Karpas-422 (cell line): Measurements from ENCODE around the gene ASB6. TPM values are rescaled to one million over a fixed set of nuclear protein-coding genes. Genes with fewer than 3 reads are reported as not detected.

Experiments
- DNase-seq: peaks from one replicate; pipeline ENCODE4 v3.0.0-alpha.2; 2015
- H2AFZ ChIP-seq: fragments of 200-600 bp; sonication (generic); 2 replicates; pipeline ENCODE4 v1.6.1; 2014; ENCODE audit warnings: antibody characterized with exemption, low read length, mixed read lengths
- H3K27ac ChIP-seq: fragments of 200-600 bp; sonication (generic); 2 replicates; pipeline ENCODE4 v1.5.1; 2014; ENCODE audit warnings: mild to moderate bottlenecking, low read length, moderate library complexity
- H3K27me3 ChIP-seq: fragments of 200-600 bp; sonication (generic); 2 replicates; pipeline ENCODE4 v1.6.1; 2014; ENCODE audit warnings: low read length, mixed read lengths
- H3K36me3 ChIP-seq: fragments of 200-600 bp; sonication (generic); 2 replicates; pipeline ENCODE4 v1.6.1; 2014; ENCODE audit warnings: low read length, mixed read lengths; ENCODE audit not compliant: insufficient read depth
- H3K4me1 ChIP-seq: fragments of 200-600 bp; sonication (generic); 2 replicates; pipeline ENCODE4 v1.6.1; 2014; ENCODE audit warnings: mild to moderate bottlenecking, low read length, mixed read lengths
- H3K4me2 ChIP-seq: fragments of 200-600 bp; sonication (generic); 2 replicates; pipeline ENCODE4 v1.6.1; 2014; ENCODE audit warnings: low read length, low read depth, mild to moderate bottlenecking; ENCODE audit not compliant: poor library complexity, severe bottlenecking
- H3K4me3 ChIP-seq: fragments of 200-600 bp; sonication (generic); 2 replicates; pipeline ENCODE4 v1.5.1; 2014; ENCODE audit warnings: mild to moderate bottlenecking, antibody characterized with exemption, low read length, mixed read lengths
- H3K79me2 ChIP-seq: fragments of 200-600 bp; sonication (generic); 2 replicates; pipeline ENCODE4 v1.6.1; 2014; ENCODE audit warnings: mild to moderate bottlenecking, low read length, mixed read lengths
- H3K9ac ChIP-seq: fragments of 200-600 bp; sonication (generic); 2 replicates; pipeline ENCODE4 v1.6.0; 2014; ENCODE audit warnings: low read length
- H3K9me2 ChIP-seq: fragments of 200-600 bp; sonication (generic), shearing (Covaris generic); replicated peaks from 2 replicates; pipeline ENCODE4 v1.6.0; 2014; ENCODE audit warnings: mild to moderate bottlenecking, low read length, moderate library complexity; ENCODE audit not compliant: insufficient read depth
- H3K9me3 ChIP-seq: fragments of 300-700, 200-600 bp; sonication (generic); 2 replicates; pipeline ENCODE4 v1.6.1; 2014; ENCODE audit warnings: low read length, mixed read lengths
- H4K20me1 ChIP-seq: fragments of 200-600 bp; sonication (generic); 2 replicates; pipeline ENCODE4 v1.6.1; 2014; ENCODE audit warnings: mild to moderate bottlenecking, antibody characterized with exemption, low read length, low read depth; ENCODE audit not compliant: insufficient read depth
- total RNA-seq: library from RNA; depleted of rRNA; stranded (reverse); fragments of >200 nt; shearing (Covaris generic); gene quantifications from 2 replicates; pipeline ENCODE4 v1.2.3, GENCODE V29; 2014; ENCODE audit warnings: low replicate concordance

ASB6 gene
- total RNA-seq, 1 experiment from 2014 or later, result 10.6 TPM

DNA sequence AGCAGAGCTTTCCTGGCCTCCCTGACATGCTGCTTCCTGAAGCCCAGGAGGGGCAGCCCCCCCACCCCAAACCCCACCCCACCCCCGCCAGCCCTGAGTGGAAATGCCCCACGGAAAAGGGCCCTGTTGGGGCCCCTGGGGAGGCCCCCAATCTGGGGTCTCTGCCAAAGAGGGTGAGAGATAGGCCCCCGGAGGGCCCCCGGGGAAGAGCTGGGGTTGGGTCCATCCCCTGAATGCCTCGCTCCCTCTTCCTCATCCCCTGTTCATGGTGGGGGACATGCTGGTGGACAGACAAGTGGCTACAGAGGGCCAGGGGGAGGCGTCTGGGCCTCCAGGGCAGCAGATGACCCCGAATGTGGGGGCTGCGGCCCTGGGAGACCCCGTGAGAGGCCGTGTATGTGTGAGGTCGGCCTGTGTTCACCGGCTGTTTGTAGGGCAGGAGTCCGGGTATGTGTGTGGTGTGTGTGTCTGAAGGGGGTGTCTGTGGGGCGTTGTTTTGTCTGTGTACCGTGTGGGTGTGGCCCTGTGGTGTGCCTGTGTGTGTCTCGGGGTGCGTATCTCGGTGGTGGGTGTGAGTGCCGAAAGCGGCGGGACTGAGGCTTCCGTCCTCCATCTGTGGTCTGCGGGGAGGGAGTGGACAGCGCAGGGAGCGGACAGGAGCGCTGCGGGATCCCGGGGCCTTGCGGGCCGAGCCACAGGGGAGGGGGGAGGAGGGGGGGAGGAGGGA lies 32.3 kb downstream of the ASB6 start:
- Histone ChIP-seq H3K9me3 (no peaks in the 10 kb centered on the region), H3K27me3 (no peaks in the 10 kb centered on the region), H3K4me3 (no peak overlapping the region), H3K36me3 (no peaks in the 10 kb centered on the region), H3K4me1 (peaks cover 13% of the 10 kb centered on the region), H3K9ac (no peak overlapping the region), H3K27ac (no peak overlapping the region), H3K79me2 (no peaks in the 10 kb centered on the region), H3K4me2 (peak overlapping the region; percentile 31), H4K20me1 (no peaks in the 10 kb centered on the region; the same call in 1 of the 2 replicates), H2AFZ (no peak overlapping the region), H3K9me2 (no peaks in the 10 kb centered on the region)
- no peak for DNase-seq

DNA sequence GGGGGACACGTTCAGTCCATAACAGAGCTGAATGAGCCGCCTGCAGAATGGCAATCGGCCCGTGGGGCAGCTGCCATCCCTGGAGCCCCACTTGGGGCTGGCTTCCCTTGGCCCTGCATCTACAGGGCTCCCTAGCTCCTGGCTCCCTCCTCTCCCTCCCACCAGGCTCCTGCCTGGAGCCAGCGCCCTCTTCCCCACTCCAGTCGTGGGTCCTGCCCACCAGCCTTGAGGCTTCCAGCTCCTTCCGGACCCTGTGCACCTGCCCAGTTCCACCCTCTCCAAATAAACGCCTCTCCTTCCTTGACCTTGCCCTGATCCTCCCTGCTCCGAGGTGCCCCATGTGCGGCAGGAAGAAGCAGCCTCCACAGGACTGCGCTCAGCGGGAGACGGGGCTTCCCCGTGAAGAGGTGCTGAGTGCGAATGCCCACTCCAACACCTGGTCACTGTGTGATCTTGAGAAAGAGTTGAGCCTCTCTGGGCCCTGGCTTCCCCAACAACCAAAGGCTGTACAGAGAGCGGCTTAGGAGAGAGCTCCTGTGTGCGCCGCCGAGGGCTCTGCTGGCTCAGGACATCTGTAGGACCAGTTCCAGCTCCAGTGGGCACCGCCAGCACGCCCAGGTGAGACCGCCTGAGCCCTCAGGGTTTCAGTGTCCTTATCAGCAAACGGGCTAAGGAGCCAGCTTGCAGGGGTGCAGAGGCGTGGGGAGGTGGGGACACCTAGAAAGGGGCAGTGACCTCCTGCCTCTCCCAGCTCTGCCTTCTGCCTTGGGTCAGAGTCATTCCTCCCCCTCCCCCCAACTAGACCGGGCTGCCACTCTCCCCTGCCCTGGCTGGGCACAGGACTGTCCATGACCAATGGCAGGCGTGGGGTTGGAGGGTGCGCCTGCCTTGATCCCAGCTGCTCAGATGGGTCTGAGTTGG lies 33.1 kb downstream of the ASB6 start:
- Histone ChIP-seq H3K36me3 (no peaks in the 10 kb centered on the region), H3K27me3 (no peaks in the 10 kb centered on the region), H3K4me3 (no peak overlapping the region), H2AFZ (no peak overlapping the region), H3K27ac (no peak overlapping the region), H3K4me2 (no peak overlapping the region), H3K79me2 (no peaks in the 10 kb centered on the region), H4K20me1 (no peaks in the 10 kb centered on the region; the same call in 1 of the 2 replicates), H3K4me1 (peaks cover 13% of the 10 kb centered on the region), H3K9ac (no peak overlapping the region), H3K9me3 (no peaks in the 10 kb centered on the region), H3K9me2 (no peaks in the 10 kb centered on the region)
- DNase-seq, result no peak

DNA sequence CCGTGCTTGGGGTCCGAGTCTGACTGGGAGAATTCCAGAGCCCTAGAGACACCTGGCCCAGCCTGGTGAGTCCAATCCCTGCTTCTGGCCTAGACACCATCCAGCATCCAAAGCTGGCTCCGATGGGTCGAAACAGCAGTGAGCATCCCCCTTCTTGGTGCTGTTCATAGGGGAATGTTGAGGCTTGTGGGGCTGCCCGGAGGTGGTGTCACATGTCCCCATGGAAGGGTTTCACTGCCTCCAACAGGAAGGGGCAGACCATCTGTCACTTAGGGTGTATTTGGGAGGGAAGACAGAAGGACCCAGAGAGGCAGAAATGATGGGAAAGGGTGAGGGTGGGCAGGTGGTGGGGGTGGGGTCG lies 34.9 kb downstream of the ASB6 start:
- Histone ChIP-seq H4K20me1 (no peaks in the 10 kb centered on the region; the same call in 1 of the 2 replicates), H3K4me2 (no peak overlapping the region), H3K27me3 (no peaks in the 10 kb centered on the region), H3K27ac (no peak overlapping the region), H3K9me2 (no peaks in the 10 kb centered on the region), H3K4me1 (peaks cover 13% of the 10 kb centered on the region), H3K9ac (no peak overlapping the region), H3K36me3 (no peaks in the 10 kb centered on the region), H2AFZ (no peak overlapping the region), H3K79me2 (no peaks in the 10 kb centered on the region), H3K9me3 (no peaks in the 10 kb centered on the region), H3K4me3 (no peak overlapping the region)
- DNase-seq, result no peak

DNA sequence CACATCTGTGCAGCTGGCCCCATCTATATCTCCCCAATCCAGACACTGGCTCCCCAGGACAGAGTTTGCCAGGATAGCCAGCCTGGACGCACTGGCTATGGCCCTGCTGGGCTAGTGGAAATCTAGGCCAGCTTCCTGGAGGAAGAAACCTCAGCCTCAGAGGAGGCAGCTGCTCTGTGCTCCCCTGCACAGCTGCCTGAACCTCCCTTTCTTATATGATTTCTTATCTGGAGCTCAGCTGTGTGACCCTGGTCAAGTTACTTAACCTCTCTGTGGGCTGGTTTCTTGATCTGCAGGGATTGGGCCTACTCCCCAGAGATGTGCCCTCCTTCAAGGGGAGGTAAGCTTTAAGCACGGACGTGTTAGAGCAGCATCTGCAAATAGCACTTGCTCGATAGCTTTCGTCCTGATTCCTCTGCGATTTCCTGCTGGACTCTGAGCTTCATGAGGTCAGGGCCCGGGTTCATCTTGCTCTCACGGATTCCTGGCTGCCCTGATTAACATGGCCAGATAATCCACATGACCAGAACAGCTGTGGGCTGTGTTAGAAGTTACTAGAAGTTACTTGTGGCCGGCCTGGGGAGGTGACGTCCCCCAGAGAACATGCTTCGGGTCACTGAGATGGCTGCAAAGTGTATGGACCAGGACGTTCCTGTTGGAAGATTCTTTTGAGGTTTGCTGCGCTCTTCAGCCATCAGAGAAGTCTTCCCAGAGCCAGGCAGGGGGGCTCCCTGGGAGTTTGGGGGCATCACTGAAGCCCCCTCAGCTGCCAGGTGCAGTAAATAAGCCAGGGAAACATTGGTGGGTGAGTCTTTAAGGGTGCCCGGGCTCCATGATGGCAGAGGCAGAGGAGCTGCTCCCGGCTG lies 35.6 kb downstream of the ASB6 start:
- H3K9ac ChIP-seq, result no peak overlapping the region
- H3K4me2 ChIP-seq, result no peak overlapping the region
- no peak overlapping the region for H2AFZ ChIP-seq
- H3K4me3 ChIP-seq, result no peak overlapping the region
- H3K36me3 ChIP-seq, result no peaks in the 10 kb centered on the region
- no peaks in the 10 kb centered on the region for H3K9me2 ChIP-seq
- H3K79me2 ChIP-seq, result no peaks in the 10 kb centered on the region
- H3K27ac ChIP-seq, result no peak overlapping the region
- DNase-seq, result no peak
- H4K20me1 ChIP-seq, result no peaks in the 10 kb centered on the region; the same call in 1 of the 2 replicates
- H3K27me3 ChIP-seq, result no peaks in the 10 kb centered on the region
- peaks cover 13% of the 10 kb centered on the region for H3K4me1 ChIP-seq
- H3K9me3 ChIP-seq, result no peaks in the 10 kb centered on the region

DNA sequence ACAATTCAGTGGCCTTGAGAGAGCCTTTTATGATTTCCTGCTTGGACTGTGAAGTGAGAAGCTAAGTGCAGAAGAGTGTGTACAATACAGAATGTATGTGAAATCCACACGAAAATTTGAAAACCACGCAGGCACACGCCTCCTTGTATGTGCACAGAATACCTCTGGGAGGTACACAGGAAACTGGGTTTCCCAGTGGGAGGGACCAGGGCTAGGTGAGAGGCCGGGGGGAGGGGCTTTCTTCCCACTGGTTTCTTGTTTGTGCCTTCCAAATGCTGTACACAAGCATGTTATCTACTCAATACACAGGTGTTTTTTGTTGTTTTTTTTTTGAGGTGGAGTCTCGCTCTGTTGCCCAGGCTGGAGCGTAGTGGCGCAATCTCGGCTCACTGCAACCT lies 37.2 kb downstream of the ASB6 start:
- Histone ChIP-seq H3K4me1 (peaks cover 2% of the 10 kb centered on the region), H3K27me3 (no peaks in the 10 kb centered on the region), H3K79me2 (no peaks in the 10 kb centered on the region), H3K4me3 (no peak overlapping the region), H2AFZ (no peak overlapping the region), H4K20me1 (no peaks in the 10 kb centered on the region), H3K9ac (no peak overlapping the region), H3K9me2 (no peaks in the 10 kb centered on the region), H3K36me3 (no peaks in the 10 kb centered on the region), H3K27ac (no peak overlapping the region), H3K4me2 (no peak overlapping the region), H3K9me3 (no peaks in the 10 kb centered on the region)
- DNase-seq, result no peak

DNA sequence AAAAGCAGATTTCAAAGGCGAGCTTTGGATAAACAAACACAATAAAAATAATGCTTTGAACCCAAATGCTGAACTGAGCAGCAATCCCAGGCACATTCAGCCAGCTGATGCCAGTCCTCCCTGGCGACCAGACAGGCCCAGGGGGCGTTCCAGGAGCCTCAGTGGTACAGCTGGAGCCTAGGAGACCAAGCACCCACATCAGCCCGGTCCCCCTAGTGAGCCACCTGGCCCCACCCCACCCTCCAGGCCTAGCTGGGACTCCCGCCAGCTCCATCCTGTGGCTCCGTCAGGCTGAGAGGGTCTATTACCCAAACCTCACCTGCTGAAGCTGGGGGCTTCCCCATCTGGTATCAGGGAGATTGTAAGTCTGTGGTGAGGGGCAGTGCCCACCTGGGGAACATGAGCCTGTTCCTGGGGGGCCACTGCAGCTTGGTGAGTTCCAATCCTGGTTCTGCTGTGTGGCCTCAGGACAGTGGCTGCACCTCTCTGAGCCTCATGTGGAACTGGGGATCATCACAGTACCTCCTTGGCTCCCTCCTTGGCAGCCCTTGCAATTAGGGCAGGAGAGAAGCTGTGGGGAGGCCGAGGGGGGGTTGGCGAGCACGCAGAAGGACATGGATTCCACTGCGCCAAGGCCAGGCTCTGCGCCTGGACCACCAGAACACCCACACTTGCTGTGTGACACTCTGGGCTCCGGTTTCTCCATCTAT lies 37.7 kb downstream of the ASB6 start:
- Histone ChIP-seq H3K27me3 (no peaks in the 10 kb centered on the region), H2AFZ (no peak overlapping the region), H3K27ac (no peak overlapping the region), H3K4me1 (no peaks in the 10 kb centered on the region), H4K20me1 (no peaks in the 10 kb centered on the region), H3K9me3 (no peaks in the 10 kb centered on the region), H3K9me2 (no peaks in the 10 kb centered on the region), H3K4me3 (no peak overlapping the region), H3K79me2 (no peaks in the 10 kb centered on the region), H3K9ac (no peak overlapping the region), H3K36me3 (no peaks in the 10 kb centered on the region), H3K4me2 (no peak overlapping the region)
- DNase-seq, result no peak

DNA sequence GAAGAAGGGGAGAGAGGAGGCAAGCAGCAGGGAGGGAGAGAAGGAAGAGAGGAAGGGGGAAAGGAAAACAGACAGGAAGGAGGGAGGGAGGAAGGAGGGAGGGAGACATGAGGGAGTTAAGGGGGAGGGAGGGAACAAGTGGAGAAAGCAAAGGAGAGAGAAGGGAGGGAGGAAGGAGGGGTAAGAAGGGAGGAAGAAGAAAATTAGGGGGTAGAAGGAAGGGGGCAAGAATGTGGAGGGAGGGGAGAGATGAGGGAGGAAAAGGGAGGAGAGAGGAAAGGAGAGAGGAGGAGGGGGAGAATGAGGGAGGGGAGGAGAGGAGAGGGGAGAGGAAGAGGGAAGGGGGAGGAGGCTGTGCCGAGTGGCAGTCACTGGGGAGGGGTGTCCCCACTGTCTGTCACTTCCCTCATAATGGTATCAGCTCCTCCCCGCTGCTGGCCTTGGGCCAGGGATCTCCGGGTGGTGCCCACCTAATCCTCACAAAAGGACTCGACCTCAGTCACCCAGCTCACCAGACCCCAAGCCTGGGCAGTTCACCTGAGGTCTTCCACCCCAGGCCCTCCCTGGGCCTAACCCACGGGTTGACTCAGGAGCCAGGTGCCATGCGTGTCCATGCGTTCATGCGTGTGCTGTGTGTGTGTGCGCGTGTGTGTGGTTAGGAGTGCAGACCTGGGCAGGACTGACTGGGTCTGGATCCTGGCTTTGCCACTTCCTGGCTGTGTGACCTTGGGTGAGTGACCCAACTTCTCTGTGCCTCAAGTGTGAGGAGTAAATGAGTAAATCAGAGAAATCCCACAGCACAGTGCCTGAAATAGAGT lies 39.1 kb downstream of the ASB6 start:
- H3K27ac ChIP-seq, result no peak overlapping the region
- H3K4me3 ChIP-seq, result no peak overlapping the region
- H3K79me2 ChIP-seq, result no peaks in the 10 kb centered on the region
- H3K4me1 ChIP-seq, result no peaks in the 10 kb centered on the region
- no peaks in the 10 kb centered on the region for H4K20me1 ChIP-seq
- H3K36me3 ChIP-seq, result no peaks in the 10 kb centered on the region
- no peak overlapping the region for H3K9ac ChIP-seq
- no peak overlapping the region for H2AFZ ChIP-seq
- H3K9me2 ChIP-seq, result no peaks in the 10 kb centered on the region
- H3K4me2 ChIP-seq, result no peak overlapping the region
- no peaks in the 10 kb centered on the region for H3K27me3 ChIP-seq
- no peaks in the 10 kb centered on the region for H3K9me3 ChIP-seq
- DNase-seq, result no peak
